ENCODE results near the gene YY1.

The YY1 gene

GRCh38 chr14:100268591-100269207 lies 29.8 kb downstream of the YY1 start:
- no peak for TF ChIP-seq ZFP30 (CRISPR knock-in tag; IDR thresholded peaks at IDR 0.05)
- no peak for TF ChIP-seq ZNF565 (CRISPR knock-in tag; conservative IDR thresholded peaks at IDR 0.05; ENCODE audit: low read depth)
- TF ChIP-seq CSDC2 (CRISPR knock-in tag; IDR thresholded peaks at IDR 0.05): no peak
- TF ChIP-seq TCF4 (CRISPR knock-in tag; IDR thresholded peaks at IDR 0.05; ENCODE audit: borderline replicate concordance): no peak
- TF ChIP-seq ISL1 (CRISPR knock-in tag; IDR thresholded peaks at IDR 0.05): no peak
- no peak for TF ChIP-seq ZFP3 (CRISPR knock-in tag; IDR thresholded peaks at IDR 0.05)
- TF ChIP-seq ZNF70 (CRISPR knock-in tag; IDR thresholded peaks at IDR 0.05): no peak
- no peak for TF ChIP-seq CREB5 (CRISPR knock-in tag; IDR thresholded peaks at IDR 0.05; ENCODE audit: low read depth)
- no peak for TF ChIP-seq TOX (CRISPR knock-in tag; IDR thresholded peaks at IDR 0.05; ENCODE audit: borderline replicate concordance)
- no peak for TF ChIP-seq CSRNP3 (CRISPR knock-in tag; IDR thresholded peaks at IDR 0.05)
- no peak for TF ChIP-seq BACH2 (CRISPR knock-in tag; IDR thresholded peaks at IDR 0.05; ENCODE audit: borderline replicate concordance)
- TF ChIP-seq ARNTL (CRISPR knock-in tag; IDR thresholded peaks at IDR 0.05; ENCODE audit: borderline replicate concordance, low read depth): no peak
- no peak for TF ChIP-seq OSR1 (CRISPR knock-in tag; IDR thresholded peaks at IDR 0.05)
- TF ChIP-seq SNAI2 (CRISPR knock-in tag; IDR thresholded peaks at IDR 0.05): no peak
- TF ChIP-seq POU6F1 (CRISPR knock-in tag; IDR thresholded peaks at IDR 0.05; ENCODE audit: borderline replicate concordance, low read depth): no peak
- no peak for ATAC-seq

- TF ChIP-seq ARNTL (CRISPR knock-in tag; IDR thresholded peaks at IDR 0.05; ENCODE audit: borderline replicate concordance, low read depth) (no peak), ESRRG (CRISPR knock-in tag; IDR thresholded peaks at IDR 0.05) (no peak), TOX (CRISPR knock-in tag; IDR thresholded peaks at IDR 0.05; ENCODE audit: borderline replicate concordance) (no peak), PATZ1 (CRISPR knock-in tag; IDR thresholded peaks at IDR 0.05; ENCODE audit: borderline replicate concordance) (no peak), ISL1 (CRISPR knock-in tag; IDR thresholded peaks at IDR 0.05) (no peak), ZNF8 (CRISPR knock-in tag; IDR thresholded peaks at IDR 0.05) (no peak)
Observed at GRCh38 chr14:100271247-100271939, 32.4 kb downstream of the YY1 start.

GRCh38 chr14:100274250-100274649 lies 35.3 kb downstream of the YY1 start:
- TF ChIP-seq ZNF70 (CRISPR knock-in tag; IDR thresholded peaks at IDR 0.05) (no peak), ARNTL (CRISPR knock-in tag; IDR thresholded peaks at IDR 0.05; ENCODE audit: borderline replicate concordance, low read depth) (no peak)
- no peak for ATAC-seq

More at GRCh38 chr14:100271247-100271939, 32.4 kb downstream of the YY1 start:
- ATAC-seq: no peak; the same call in 2 of the 3 replicates

GRCh38 chr14:100275214-100275613 lies 36.3 kb downstream of the YY1 start:
- TF ChIP-seq OSR1 (CRISPR knock-in tag; IDR thresholded peaks at IDR 0.05): no peak
- ATAC-seq: no peak

- peak; percentile 87 for ATAC-seq
- TF ChIP-seq RARB (CRISPR knock-in tag; IDR thresholded peaks at IDR 0.05) (no peak), TCF4 (CRISPR knock-in tag; IDR thresholded peaks at IDR 0.05; ENCODE audit: borderline replicate concordance) (no peak)
Observed at GRCh38 chr14:100278702-100279101, 39.8 kb downstream of the YY1 start.

Measured in SK-N-SH treated with all-trans-retinoic acid at 6 μM for 48 hours (cell line).